ENCODE data around the gene ELAVL2. TPM values are rescaled to one million over a fixed set of nuclear protein-coding genes. Genes with fewer than 3 reads are reported as not detected.

The ELAVL2 gene
- total RNA-seq, 1 donor from 2014 or later: 0.52 TPM

GRCh38 chr9:23700359-23700758 lies 125.7 kb downstream of the ELAVL2 start:
- TF ChIP-seq CTCF (conservative IDR thresholded peaks at IDR 0.05; ENCODE audit: low read depth, low read length): no peak
- no peak overlapping the region for H3K4me3 ChIP-seq (ENCODE audit: low read depth, low read length)
- DNase-seq (ENCODE audit: low read depth): no peak

- H3K4me3 ChIP-seq (ENCODE audit: low read depth, low read length): no peak overlapping the region
- TF ChIP-seq CTCF (conservative IDR thresholded peaks at IDR 0.05; ENCODE audit: low read depth, low read length): no peak
- no peak for DNase-seq (ENCODE audit: low read depth)
These were observed 127.9 kb downstream of the ELAVL2 start for GRCh38 chr9:23698161-23698560.

GRCh38 chr9:23695572-23695971 lies 130.5 kb downstream of the ELAVL2 start:
- TF ChIP-seq CTCF (conservative IDR thresholded peaks at IDR 0.05; ENCODE audit: low read depth, low read length): no peak
- DNase-seq (ENCODE audit: low read depth): no peak
- no peak overlapping the region for H3K4me3 ChIP-seq (ENCODE audit: low read depth, low read length)

- TF ChIP-seq CTCF (conservative IDR thresholded peaks at IDR 0.05; ENCODE audit: low read depth, low read length): no peak
- no peak overlapping the region for H3K4me3 ChIP-seq (ENCODE audit: low read depth, low read length)
- no peak for DNase-seq (ENCODE audit: low read depth)
These were observed 132.7 kb downstream of the ELAVL2 start for GRCh38 chr9:23693374-23693773.

- TF ChIP-seq CTCF (conservative IDR thresholded peaks at IDR 0.05; ENCODE audit: low read depth, low read length): no peak
- no peak overlapping the region for H3K4me3 ChIP-seq (ENCODE audit: low read depth, low read length)
- DNase-seq (ENCODE audit: low read depth): no peak
These were observed 139.1 kb downstream of the ELAVL2 start for GRCh38 chr9:23686896-23687295.

GRCh38 chr9:23686257-23686656 lies 139.8 kb downstream of the ELAVL2 start:
- TF ChIP-seq CTCF (conservative IDR thresholded peaks at IDR 0.05; ENCODE audit: low read depth, low read length): no peak
- DNase-seq (ENCODE audit: low read depth): no peak
- no peak overlapping the region for H3K4me3 ChIP-seq (ENCODE audit: low read depth, low read length)

- DNase-seq (ENCODE audit: low read depth): no peak
- no peak overlapping the region for H3K4me3 ChIP-seq (ENCODE audit: low read depth, low read length)
- TF ChIP-seq CTCF (conservative IDR thresholded peaks at IDR 0.05; ENCODE audit: low read depth, low read length): no peak
These were observed 142.4 kb downstream of the ELAVL2 start for GRCh38 chr9:23683611-23684061.

Measured in epithelial cell of proximal tubule (primary cell).